PFSK-1 (cell line): ENCODE data around the gene TMEM147.

Experiments used
- FOXP2 ChIP-seq: optimal IDR thresholded peaks from 2 replicates; pipeline ENCODE3; 2011; ENCODE audit warnings: borderline replicate concordance, control low read depth, inconsistent platforms; ENCODE audit not compliant: insufficient read depth; ENCODE audit errors: extremely low read length, extremely low read depth
- POLR2AphosphoS5 ChIP-seq: IDR thresholded peaks from 2 replicates; pipeline ENCODE4 v1.6.1; 2012; ENCODE audit warnings: low read depth, mild to moderate bottlenecking, control low read depth, low read length, moderate library complexity
- SIN3A ChIP-seq: IDR thresholded peaks from 2 replicates; pipeline ENCODE4 v1.6.1; 2012; ENCODE audit warnings: mild to moderate bottlenecking, low read length, moderate library complexity, borderline replicate concordance; ENCODE audit not compliant: insufficient read depth
- TAF1 ChIP-seq: IDR thresholded peaks from 2 replicates; pipeline ENCODE4 v1.6.1; 2012; ENCODE audit warnings: low read length, control low read depth, borderline replicate concordance; ENCODE audit not compliant: insufficient read depth
- TF ChIP-seq, protein P1 (sequence below), 2 experiments: IDR thresholded peaks; 2 replicates each; pipeline versions ENCODE4 v1.6.1 to v1.8.0; 2011 to 2012; ENCODE audit warnings: low read depth in 2 of 2, low read length in 2 of 2, control low read depth in 1 of 2, inconsistent platforms in 1 of 2, mild to moderate bottlenecking in 1 of 2, moderate library complexity in 1 of 2; ENCODE audit not compliant: insufficient read depth in 1 of 2

Gene TMEM147

DNA sequence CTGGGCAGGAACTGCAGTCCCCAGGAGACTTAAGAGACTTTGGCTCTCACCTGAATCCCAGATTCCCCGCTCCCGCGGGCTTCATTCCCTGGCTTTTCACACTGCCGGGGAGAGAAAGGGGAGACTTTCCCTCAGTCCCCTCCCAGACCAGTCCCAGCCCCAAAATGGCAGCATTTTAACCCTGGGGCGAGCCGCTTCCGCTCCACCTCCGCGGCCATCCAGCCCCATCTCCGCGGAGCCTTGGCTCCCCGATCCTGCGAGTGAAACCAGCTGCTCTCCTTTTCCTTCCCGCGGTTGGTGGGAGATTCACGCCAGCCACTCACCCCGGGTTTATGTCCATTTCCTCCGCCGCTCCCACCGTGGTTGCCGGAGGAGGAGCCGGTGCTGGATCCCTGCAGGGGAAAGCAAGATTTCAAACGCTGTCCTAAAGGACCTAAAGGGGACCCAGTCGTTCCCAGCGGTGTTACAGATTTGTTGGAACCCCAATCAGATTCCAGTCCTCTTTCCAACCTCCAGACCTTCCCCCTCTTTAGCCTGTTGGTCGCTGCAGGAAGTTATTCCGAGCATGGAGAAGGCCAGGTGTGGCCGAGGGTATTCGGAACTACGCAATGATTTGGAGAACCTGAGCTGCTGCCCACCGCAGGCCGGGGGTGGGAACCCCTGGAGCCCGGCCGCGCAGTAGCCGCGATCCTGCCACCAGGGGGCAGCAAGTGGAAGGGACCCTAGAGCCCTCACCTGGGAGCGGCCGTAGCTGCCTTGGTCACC, 35.4 kb upstream of the TMEM147 start:
- TF ChIP-seq, protein P1, sequence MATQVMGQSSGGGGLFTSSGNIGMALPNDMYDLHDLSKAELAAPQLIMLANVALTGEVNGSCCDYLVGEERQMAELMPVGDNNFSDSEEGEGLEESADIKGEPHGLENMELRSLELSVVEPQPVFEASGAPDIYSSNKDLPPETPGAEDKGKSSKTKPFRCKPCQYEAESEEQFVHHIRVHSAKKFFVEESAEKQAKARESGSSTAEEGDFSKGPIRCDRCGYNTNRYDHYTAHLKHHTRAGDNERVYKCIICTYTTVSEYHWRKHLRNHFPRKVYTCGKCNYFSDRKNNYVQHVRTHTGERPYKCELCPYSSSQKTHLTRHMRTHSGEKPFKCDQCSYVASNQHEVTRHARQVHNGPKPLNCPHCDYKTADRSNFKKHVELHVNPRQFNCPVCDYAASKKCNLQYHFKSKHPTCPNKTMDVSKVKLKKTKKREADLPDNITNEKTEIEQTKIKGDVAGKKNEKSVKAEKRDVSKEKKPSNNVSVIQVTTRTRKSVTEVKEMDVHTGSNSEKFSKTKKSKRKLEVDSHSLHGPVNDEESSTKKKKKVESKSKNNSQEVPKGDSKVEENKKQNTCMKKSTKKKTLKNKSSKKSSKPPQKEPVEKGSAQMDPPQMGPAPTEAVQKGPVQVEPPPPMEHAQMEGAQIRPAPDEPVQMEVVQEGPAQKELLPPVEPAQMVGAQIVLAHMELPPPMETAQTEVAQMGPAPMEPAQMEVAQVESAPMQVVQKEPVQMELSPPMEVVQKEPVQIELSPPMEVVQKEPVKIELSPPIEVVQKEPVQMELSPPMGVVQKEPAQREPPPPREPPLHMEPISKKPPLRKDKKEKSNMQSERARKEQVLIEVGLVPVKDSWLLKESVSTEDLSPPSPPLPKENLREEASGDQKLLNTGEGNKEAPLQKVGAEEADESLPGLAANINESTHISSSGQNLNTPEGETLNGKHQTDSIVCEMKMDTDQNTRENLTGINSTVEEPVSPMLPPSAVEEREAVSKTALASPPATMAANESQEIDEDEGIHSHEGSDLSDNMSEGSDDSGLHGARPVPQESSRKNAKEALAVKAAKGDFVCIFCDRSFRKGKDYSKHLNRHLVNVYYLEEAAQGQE (IDR thresholded peaks at IDR 0.05; ENCODE audit: insufficient read depth in 1 of 2, low read depth in 2 of 2, low read length in 2 of 2): no peak
- no peak for TF ChIP-seq SIN3A
- no peak for TF ChIP-seq FOXP2
- TF ChIP-seq POLR2AphosphoS5: no peak
- no peak for TF ChIP-seq TAF1

DNA sequence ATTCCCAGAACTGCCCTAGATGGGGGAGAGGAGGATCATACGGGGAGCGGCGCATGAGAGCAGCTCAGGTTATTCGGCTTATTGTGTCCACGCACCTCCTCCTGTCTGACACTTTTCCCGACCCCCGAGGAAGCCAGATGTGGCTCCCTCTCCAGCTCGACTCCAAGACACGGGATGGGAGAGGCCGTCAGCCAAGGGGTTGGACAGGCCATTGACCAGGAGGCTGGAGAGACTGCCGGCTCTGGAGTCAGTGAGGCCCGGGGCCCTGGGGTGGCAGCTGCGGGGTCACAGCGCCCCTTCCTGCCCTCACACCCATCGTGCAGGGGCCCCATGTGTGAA, 34.8 kb upstream of the TMEM147 start:
- TF ChIP-seq TAF1 (no peak), SIN3A (no peak), FOXP2 (no peak), POLR2AphosphoS5 (no peak)
- TF ChIP-seq, protein P1 (IDR thresholded peaks at IDR 0.05; ENCODE audit: insufficient read depth in 1 of 2, low read depth in 2 of 2, low read length in 2 of 2): no peak

DNA sequence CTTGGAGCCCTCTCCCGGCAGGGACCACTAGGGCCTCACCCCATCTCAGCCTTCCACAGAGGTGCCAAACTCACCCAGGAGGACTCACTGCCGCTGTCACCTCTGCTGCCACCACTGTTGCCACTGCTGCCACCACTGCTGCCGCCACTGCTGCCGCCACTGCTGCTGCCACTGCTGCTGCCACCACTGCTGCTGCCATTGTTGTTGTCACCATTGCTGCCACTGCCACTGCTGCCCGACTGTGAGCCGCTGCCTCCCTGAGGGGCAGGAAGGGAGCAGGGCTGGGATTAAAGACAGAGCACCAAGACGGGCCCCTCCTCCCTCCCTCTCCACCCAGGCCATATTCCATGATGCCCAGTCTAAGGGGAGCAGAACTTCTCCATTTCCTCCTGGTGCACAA, 34.1 kb upstream of the TMEM147 start:
- TF ChIP-seq POLR2AphosphoS5 (no peak), SIN3A (no peak), FOXP2 (no peak), TAF1 (no peak)
- TF ChIP-seq, protein P1 (IDR thresholded peaks at IDR 0.05; ENCODE audit: insufficient read depth in 1 of 2, low read depth in 2 of 2, low read length in 2 of 2): no peak

DNA sequence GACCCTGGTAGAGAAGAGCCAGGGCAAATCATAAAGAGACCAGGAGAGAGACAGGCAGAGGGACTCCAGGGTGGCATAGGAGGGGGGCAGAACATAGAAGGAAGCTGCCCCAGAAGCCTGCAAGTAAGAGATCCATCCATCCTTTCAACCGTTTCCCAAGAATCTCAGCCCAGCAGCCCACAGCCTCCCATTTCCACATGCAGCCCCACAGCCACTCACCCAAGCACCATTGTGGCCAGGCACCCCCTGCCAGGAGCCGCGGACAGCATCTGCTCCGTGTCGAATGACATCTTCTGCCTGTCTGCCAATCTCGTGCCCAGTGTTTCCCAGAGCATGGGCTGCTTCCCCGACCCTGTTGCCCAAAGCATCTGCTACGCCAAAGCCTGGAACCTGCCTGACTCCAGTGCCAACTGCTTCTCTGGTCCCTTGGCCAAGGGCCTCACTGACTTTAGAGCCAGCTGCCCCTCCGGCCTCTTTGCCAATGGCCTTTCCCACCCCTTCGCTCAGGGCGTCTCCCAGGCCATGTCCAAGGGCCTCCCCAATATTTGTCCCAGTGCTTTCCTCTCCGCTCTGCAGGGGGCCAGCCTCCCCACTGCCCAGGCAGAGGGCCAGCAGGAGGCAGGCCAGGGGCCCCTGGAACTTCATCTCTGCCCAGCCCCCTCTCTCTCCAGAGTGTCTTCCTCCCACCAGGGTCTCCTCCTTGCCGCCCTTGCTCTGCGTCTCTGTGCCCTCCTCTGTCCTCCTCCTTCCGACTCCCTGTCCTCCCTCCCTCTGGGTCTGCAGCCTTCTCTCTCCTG, 32.4 kb upstream of the TMEM147 start:
- TF ChIP-seq TAF1: no peak
- TF ChIP-seq, protein P1 (IDR thresholded peaks at IDR 0.05; ENCODE audit: insufficient read depth in 1 of 2, low read depth in 2 of 2, low read length in 2 of 2): no peak
- no peak for TF ChIP-seq POLR2AphosphoS5
- TF ChIP-seq FOXP2: no peak
- no peak for TF ChIP-seq SIN3A
